HS-5 (cell line): ENCODE results near the gene CGB5.
"Not testable (repeated sequence)": the region's sequence is repeated elsewhere in the genome, so short reads cannot be mapped to it uniquely, and the experiment has no call there.

ENCODE experiments used
- DNase-seq: peaks from one replicate; pipeline ENCODE4 v3.0.0-alpha.2; 2012; ENCODE audit warnings: low read depth

CGB5 gene

GRCh38 chr19:49020931-49021895 is 22.4 kb upstream of the CGB5 start:
- no peak for DNase-seq

GRCh38 chr19:49022116-49022515 is 21.5 kb upstream of the CGB5 start:
- no peak for DNase-seq

- not testable (repeated sequence) for DNase-seq
Measured at GRCh38 chr19:49024233-49024632, 19.4 kb upstream of the CGB5 start, which contains the start of gene CGB3. TSS of gene CGB3 (minus strand) at chr19:49024333. CDS start at chr19:49023971, 362 bp downstream.

- DNase-seq = not testable (repeated sequence)
Measured at GRCh38 chr19:49025088-49025487, 18.6 kb upstream of the CGB5 start.

- DNase-seq = not testable (repeated sequence)
Measured at GRCh38 chr19:49025599-49025998, 18.0 kb upstream of the CGB5 start.

- not testable (repeated sequence) for DNase-seq
Measured at GRCh38 chr19:49028686-49029085, 15.0 kb upstream of the CGB5 start.

GRCh38 chr19:49029749-49030148 is 13.9 kb upstream of the CGB5 start:
- DNase-seq = not testable (repeated sequence)

- DNase-seq = not testable (repeated sequence)
Measured at GRCh38 chr19:49030323-49030722, 13.3 kb upstream of the CGB5 start.

GRCh38 chr19:49031642-49032301 is 11.9 kb upstream of the CGB5 start, which contains the start of gene CGB2:
TSS of gene CGB2 (plus strand) at chr19:49031890. CDS start at chr19:49032096, 206 bp downstream.
- not testable (repeated sequence) for DNase-seq

- DNase-seq = not testable (repeated sequence)
Measured at GRCh38 chr19:49036815-49037214, 6.8 kb upstream of the CGB5 start, which contains the start of gene CGB1. TSS of gene CGB1 (minus strand) at chr19:49036895. CDS start at chr19:49036711, 184 bp downstream.

GRCh38 chr19:49038111-49038510 is 5.5 kb upstream of the CGB5 start:
- DNase-seq = not testable (repeated sequence)

GRCh38 chr19:49038557-49039276 is 4.9 kb upstream of the CGB5 start:
- not testable (repeated sequence) for DNase-seq

GRCh38 chr19:49039736-49040135 is 3.9 kb upstream of the CGB5 start:
- not testable (repeated sequence) for DNase-seq

- DNase-seq = no peak
Measured at GRCh38 chr19:49042177-49042576, 1.5 kb upstream of the CGB5 start.

- not testable (repeated sequence) for DNase-seq
Measured at GRCh38 chr19:49042666-49043065, 982 bp upstream of the CGB5 start.

- DNase-seq = not testable (repeated sequence)
Measured at GRCh38 chr19:49049011-49049410, 5.4 kb downstream of the CGB5 start, which contains the start of gene CGB8. TSS of gene CGB8 (minus strand) at chr19:49049111. CDS start at chr19:49048739, 372 bp downstream.

- not testable (repeated sequence) for DNase-seq
Measured at GRCh38 chr19:49049834-49050233, 6.2 kb downstream of the CGB5 start.

GRCh38 chr19:49050376-49051033 is 6.9 kb downstream of the CGB5 start:
- not testable (repeated sequence) for DNase-seq

GRCh38 chr19:49056101-49056901 is 12.7 kb downstream of the CGB5 start:
- no peak for DNase-seq

- DNase-seq = not testable (repeated sequence)
Measured at GRCh38 chr19:49056902-49057596, 13.4 kb downstream of the CGB5 start.
